ENCODE results near the gene RAPGEF5. TPM values are rescaled to one million over a fixed set of nuclear protein-coding genes. Genes with fewer than 3 reads are reported as not detected.
"Not testable (repeated sequence)": the region's sequence is repeated elsewhere in the genome, so short reads cannot be mapped to it uniquely, and the experiment has no call there.

Gene RAPGEF5
- total RNA-seq, 1 donor = 1.1 TPM

GRCh38 chr7:22105550-22105949, 251.4 kb downstream of the RAPGEF5 start:
- Histone ChIP-seq H3K27me3 (ENCODE audit: insufficient read depth, low read length) (peaks cover 4% of the 10 kb centered on the region), H3K4me1 (ENCODE audit: insufficient read depth, low read length) (peaks cover 5% of the 10 kb centered on the region), H2AFZ (ENCODE audit: low read length) (no peak overlapping the region), H3K4me3 (ENCODE audit: insufficient read depth, low read length) (no peak overlapping the region), H3K27ac (ENCODE audit: low read depth, low read length) (no peak overlapping the region), H3K79me2 (ENCODE audit: insufficient read depth, low read length) (no peaks in the 10 kb centered on the region), H3K4me2 (ENCODE audit: insufficient read depth, low read length) (no peak overlapping the region), H3K36me3 (ENCODE audit: insufficient read depth, low read length) (no peaks in the 10 kb centered on the region), H4K20me1 (ENCODE audit: insufficient read depth, low read length) (no peaks in the 10 kb centered on the region), H3K9me3 (ENCODE audit: low read depth, low read length) (no peaks in the 10 kb centered on the region)
- no peak for DNase-seq (ENCODE audit: insufficient read length, low spot score, missing footprints)
- TF ChIP-seq CTCF (IDR thresholded peaks at IDR 0.05; ENCODE audit: extremely low read depth, low read depth, low read length) = no peak

- Histone ChIP-seq H3K4me3 (ENCODE audit: insufficient read depth, low read length) (no peak overlapping the region), H3K27me3 (ENCODE audit: insufficient read depth, low read length) (peaks cover 13% of the 10 kb centered on the region), H3K27ac (ENCODE audit: low read depth, low read length) (no peak overlapping the region), H3K79me2 (ENCODE audit: insufficient read depth, low read length) (no peaks in the 10 kb centered on the region), H3K9me3 (ENCODE audit: low read depth, low read length) (no peaks in the 10 kb centered on the region), H3K36me3 (ENCODE audit: insufficient read depth, low read length) (no peaks in the 10 kb centered on the region), H2AFZ (ENCODE audit: low read length) (no peak overlapping the region), H3K4me2 (ENCODE audit: insufficient read depth, low read length) (no peak overlapping the region), H3K4me1 (ENCODE audit: insufficient read depth, low read length) (peaks cover 2% of the 10 kb centered on the region), H4K20me1 (ENCODE audit: insufficient read depth, low read length) (no peaks in the 10 kb centered on the region)
- peak; percentile 8 for TF ChIP-seq CTCF (IDR thresholded peaks at IDR 0.05; ENCODE audit: extremely low read depth, low read depth, low read length)
- DNase-seq (ENCODE audit: insufficient read length, low spot score, missing footprints) = no peak
Observed at GRCh38 chr7:22094413-22095342, 262.3 kb downstream of the RAPGEF5 start.

GRCh38 chr7:22093936-22094335, 263.0 kb downstream of the RAPGEF5 start:
- DNase-seq (ENCODE audit: insufficient read length, low spot score, missing footprints) = no peak
- H3K4me1 ChIP-seq (ENCODE audit: insufficient read depth, low read length) = peaks cover 2% of the 10 kb centered on the region
- no peak overlapping the region for H3K4me3 ChIP-seq (ENCODE audit: insufficient read depth, low read length)
- no peaks in the 10 kb centered on the region for H4K20me1 ChIP-seq (ENCODE audit: insufficient read depth, low read length)
- H3K27me3 ChIP-seq (ENCODE audit: insufficient read depth, low read length) = peaks cover 12% of the 10 kb centered on the region
- no peaks in the 10 kb centered on the region for H3K79me2 ChIP-seq (ENCODE audit: insufficient read depth, low read length)
- no peak overlapping the region for H3K4me2 ChIP-seq (ENCODE audit: insufficient read depth, low read length)
- H3K36me3 ChIP-seq (ENCODE audit: insufficient read depth, low read length) = no peaks in the 10 kb centered on the region
- no peaks in the 10 kb centered on the region for H3K9me3 ChIP-seq (ENCODE audit: low read depth, low read length)
- TF ChIP-seq CTCF (IDR thresholded peaks at IDR 0.05; ENCODE audit: extremely low read depth, low read depth, low read length) = no peak
- no peak overlapping the region for H3K27ac ChIP-seq (ENCODE audit: low read depth, low read length)
- no peak overlapping the region for H2AFZ ChIP-seq (ENCODE audit: low read length)

- no peak for TF ChIP-seq CTCF (IDR thresholded peaks at IDR 0.05; ENCODE audit: extremely low read depth, low read depth, low read length)
- Histone ChIP-seq H3K4me3 (ENCODE audit: insufficient read depth, low read length) (no peak overlapping the region), H3K79me2 (ENCODE audit: insufficient read depth, low read length) (no peaks in the 10 kb centered on the region), H3K9me3 (ENCODE audit: low read depth, low read length) (no peaks in the 10 kb centered on the region), H3K27me3 (ENCODE audit: insufficient read depth, low read length) (peaks cover 3% of the 10 kb centered on the region), H3K4me1 (ENCODE audit: insufficient read depth, low read length) (peaks cover 2% of the 10 kb centered on the region), H3K36me3 (ENCODE audit: insufficient read depth, low read length) (no peaks in the 10 kb centered on the region), H4K20me1 (ENCODE audit: insufficient read depth, low read length) (no peaks in the 10 kb centered on the region), H3K4me2 (ENCODE audit: insufficient read depth, low read length) (no peak overlapping the region), H2AFZ (ENCODE audit: low read length) (no peak overlapping the region), H3K27ac (ENCODE audit: low read depth, low read length) (no peak overlapping the region)
- no peak for DNase-seq (ENCODE audit: insufficient read length, low spot score, missing footprints)
Observed at GRCh38 chr7:22093001-22093400, 264.0 kb downstream of the RAPGEF5 start.

- not testable (repeated sequence) for H3K27me3 ChIP-seq (ENCODE audit: insufficient read depth, low read length); H3K79me2 ChIP-seq (ENCODE audit: insufficient read depth, low read length); H3K4me2 ChIP-seq (ENCODE audit: insufficient read depth, low read length); H3K36me3 ChIP-seq (ENCODE audit: insufficient read depth, low read length); H3K4me1 ChIP-seq (ENCODE audit: insufficient read depth, low read length); DNase-seq (ENCODE audit: insufficient read length, low spot score, missing footprints); H3K9me3 ChIP-seq (ENCODE audit: low read depth, low read length); H4K20me1 ChIP-seq (ENCODE audit: insufficient read depth, low read length); H3K4me3 ChIP-seq (ENCODE audit: insufficient read depth, low read length); H3K27ac ChIP-seq (ENCODE audit: low read depth, low read length); H2AFZ ChIP-seq (ENCODE audit: low read length)
Observed at GRCh38 chr7:22090958-22091525, 265.9 kb downstream of the RAPGEF5 start.

Data from osteoblast (primary cell).